ENCODE results near the gene ALDH3A1.

DNA sequence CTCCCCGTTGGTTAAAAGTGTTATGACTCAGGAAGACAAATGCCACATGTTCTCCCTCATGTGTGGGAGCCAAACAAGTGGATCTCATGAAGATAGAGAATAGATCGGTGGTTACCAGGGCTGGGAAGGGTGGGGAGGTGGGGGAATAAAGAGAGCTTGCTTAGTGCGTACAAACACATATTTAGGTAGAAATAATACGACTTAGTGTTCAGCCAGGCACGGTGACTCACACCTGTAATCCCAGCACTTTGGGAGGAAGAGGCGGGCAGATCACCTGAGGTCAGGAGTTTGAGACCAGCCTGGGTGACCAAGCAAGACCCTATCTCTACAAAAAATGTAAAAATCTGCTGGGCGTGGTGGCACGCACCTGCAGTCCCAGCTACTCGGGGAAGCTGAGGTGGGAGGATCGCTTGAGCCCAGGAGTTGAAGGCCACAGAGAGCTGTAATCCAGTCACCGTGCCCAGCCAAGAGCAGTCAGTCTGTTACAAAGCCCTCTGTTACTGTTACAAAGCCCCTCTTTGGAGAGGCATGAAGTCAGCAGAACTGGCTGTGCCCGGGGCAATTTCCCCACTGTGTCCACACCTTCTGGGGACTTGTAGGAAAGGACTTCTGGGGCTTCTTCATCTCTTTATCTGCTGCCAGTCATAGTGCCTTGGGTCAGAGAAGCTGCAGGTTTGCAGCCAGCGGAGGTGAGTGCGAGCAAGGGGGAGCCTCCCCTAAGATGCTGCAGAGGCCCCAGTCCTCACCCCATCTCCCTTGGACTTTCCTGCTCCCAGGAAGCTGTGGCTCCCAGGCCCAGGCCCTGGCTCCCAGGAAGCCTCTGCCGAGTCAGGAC is 4.3 kb upstream of the ALDH3A1 start:
- TF ChIP-seq, protein P1, sequence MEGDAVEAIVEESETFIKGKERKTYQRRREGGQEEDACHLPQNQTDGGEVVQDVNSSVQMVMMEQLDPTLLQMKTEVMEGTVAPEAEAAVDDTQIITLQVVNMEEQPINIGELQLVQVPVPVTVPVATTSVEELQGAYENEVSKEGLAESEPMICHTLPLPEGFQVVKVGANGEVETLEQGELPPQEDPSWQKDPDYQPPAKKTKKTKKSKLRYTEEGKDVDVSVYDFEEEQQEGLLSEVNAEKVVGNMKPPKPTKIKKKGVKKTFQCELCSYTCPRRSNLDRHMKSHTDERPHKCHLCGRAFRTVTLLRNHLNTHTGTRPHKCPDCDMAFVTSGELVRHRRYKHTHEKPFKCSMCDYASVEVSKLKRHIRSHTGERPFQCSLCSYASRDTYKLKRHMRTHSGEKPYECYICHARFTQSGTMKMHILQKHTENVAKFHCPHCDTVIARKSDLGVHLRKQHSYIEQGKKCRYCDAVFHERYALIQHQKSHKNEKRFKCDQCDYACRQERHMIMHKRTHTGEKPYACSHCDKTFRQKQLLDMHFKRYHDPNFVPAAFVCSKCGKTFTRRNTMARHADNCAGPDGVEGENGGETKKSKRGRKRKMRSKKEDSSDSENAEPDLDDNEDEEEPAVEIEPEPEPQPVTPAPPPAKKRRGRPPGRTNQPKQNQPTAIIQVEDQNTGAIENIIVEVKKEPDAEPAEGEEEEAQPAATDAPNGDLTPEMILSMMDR (conservative IDR thresholded peaks at IDR 0.05; ENCODE audit: low read depth in 2 of 2) = no peak
- TF ChIP-seq POLR2AphosphoS5 (IDR thresholded peaks at IDR 0.05; ENCODE audit: low read depth) (no peak), CREB1 (CRISPR knock-in tag; IDR thresholded peaks at IDR 0.05; ENCODE audit: low read depth) (no peak), EZH2phosphoT487 (IDR thresholded peaks at IDR 0.05; ENCODE audit: unreplicated experiment) (no peak), EZH2 (IDR thresholded peaks at IDR 0.05; ENCODE audit: low read depth, unreplicated experiment) (no peak), JUNB (IDR thresholded peaks at IDR 0.05; ENCODE audit: unreplicated experiment) (no peak)
- TF ChIP-seq, protein P2, sequence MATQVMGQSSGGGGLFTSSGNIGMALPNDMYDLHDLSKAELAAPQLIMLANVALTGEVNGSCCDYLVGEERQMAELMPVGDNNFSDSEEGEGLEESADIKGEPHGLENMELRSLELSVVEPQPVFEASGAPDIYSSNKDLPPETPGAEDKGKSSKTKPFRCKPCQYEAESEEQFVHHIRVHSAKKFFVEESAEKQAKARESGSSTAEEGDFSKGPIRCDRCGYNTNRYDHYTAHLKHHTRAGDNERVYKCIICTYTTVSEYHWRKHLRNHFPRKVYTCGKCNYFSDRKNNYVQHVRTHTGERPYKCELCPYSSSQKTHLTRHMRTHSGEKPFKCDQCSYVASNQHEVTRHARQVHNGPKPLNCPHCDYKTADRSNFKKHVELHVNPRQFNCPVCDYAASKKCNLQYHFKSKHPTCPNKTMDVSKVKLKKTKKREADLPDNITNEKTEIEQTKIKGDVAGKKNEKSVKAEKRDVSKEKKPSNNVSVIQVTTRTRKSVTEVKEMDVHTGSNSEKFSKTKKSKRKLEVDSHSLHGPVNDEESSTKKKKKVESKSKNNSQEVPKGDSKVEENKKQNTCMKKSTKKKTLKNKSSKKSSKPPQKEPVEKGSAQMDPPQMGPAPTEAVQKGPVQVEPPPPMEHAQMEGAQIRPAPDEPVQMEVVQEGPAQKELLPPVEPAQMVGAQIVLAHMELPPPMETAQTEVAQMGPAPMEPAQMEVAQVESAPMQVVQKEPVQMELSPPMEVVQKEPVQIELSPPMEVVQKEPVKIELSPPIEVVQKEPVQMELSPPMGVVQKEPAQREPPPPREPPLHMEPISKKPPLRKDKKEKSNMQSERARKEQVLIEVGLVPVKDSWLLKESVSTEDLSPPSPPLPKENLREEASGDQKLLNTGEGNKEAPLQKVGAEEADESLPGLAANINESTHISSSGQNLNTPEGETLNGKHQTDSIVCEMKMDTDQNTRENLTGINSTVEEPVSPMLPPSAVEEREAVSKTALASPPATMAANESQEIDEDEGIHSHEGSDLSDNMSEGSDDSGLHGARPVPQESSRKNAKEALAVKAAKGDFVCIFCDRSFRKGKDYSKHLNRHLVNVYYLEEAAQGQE (IDR thresholded peaks at IDR 0.05; ENCODE audit: unreplicated experiment) = no peak
- TF ChIP-seq, protein P3, sequence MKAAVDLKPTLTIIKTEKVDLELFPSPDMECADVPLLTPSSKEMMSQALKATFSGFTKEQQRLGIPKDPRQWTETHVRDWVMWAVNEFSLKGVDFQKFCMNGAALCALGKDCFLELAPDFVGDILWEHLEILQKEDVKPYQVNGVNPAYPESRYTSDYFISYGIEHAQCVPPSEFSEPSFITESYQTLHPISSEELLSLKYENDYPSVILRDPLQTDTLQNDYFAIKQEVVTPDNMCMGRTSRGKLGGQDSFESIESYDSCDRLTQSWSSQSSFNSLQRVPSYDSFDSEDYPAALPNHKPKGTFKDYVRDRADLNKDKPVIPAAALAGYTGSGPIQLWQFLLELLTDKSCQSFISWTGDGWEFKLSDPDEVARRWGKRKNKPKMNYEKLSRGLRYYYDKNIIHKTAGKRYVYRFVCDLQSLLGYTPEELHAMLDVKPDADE (IDR thresholded peaks at IDR 0.05) = no peak
- TF ChIP-seq, protein P4, sequence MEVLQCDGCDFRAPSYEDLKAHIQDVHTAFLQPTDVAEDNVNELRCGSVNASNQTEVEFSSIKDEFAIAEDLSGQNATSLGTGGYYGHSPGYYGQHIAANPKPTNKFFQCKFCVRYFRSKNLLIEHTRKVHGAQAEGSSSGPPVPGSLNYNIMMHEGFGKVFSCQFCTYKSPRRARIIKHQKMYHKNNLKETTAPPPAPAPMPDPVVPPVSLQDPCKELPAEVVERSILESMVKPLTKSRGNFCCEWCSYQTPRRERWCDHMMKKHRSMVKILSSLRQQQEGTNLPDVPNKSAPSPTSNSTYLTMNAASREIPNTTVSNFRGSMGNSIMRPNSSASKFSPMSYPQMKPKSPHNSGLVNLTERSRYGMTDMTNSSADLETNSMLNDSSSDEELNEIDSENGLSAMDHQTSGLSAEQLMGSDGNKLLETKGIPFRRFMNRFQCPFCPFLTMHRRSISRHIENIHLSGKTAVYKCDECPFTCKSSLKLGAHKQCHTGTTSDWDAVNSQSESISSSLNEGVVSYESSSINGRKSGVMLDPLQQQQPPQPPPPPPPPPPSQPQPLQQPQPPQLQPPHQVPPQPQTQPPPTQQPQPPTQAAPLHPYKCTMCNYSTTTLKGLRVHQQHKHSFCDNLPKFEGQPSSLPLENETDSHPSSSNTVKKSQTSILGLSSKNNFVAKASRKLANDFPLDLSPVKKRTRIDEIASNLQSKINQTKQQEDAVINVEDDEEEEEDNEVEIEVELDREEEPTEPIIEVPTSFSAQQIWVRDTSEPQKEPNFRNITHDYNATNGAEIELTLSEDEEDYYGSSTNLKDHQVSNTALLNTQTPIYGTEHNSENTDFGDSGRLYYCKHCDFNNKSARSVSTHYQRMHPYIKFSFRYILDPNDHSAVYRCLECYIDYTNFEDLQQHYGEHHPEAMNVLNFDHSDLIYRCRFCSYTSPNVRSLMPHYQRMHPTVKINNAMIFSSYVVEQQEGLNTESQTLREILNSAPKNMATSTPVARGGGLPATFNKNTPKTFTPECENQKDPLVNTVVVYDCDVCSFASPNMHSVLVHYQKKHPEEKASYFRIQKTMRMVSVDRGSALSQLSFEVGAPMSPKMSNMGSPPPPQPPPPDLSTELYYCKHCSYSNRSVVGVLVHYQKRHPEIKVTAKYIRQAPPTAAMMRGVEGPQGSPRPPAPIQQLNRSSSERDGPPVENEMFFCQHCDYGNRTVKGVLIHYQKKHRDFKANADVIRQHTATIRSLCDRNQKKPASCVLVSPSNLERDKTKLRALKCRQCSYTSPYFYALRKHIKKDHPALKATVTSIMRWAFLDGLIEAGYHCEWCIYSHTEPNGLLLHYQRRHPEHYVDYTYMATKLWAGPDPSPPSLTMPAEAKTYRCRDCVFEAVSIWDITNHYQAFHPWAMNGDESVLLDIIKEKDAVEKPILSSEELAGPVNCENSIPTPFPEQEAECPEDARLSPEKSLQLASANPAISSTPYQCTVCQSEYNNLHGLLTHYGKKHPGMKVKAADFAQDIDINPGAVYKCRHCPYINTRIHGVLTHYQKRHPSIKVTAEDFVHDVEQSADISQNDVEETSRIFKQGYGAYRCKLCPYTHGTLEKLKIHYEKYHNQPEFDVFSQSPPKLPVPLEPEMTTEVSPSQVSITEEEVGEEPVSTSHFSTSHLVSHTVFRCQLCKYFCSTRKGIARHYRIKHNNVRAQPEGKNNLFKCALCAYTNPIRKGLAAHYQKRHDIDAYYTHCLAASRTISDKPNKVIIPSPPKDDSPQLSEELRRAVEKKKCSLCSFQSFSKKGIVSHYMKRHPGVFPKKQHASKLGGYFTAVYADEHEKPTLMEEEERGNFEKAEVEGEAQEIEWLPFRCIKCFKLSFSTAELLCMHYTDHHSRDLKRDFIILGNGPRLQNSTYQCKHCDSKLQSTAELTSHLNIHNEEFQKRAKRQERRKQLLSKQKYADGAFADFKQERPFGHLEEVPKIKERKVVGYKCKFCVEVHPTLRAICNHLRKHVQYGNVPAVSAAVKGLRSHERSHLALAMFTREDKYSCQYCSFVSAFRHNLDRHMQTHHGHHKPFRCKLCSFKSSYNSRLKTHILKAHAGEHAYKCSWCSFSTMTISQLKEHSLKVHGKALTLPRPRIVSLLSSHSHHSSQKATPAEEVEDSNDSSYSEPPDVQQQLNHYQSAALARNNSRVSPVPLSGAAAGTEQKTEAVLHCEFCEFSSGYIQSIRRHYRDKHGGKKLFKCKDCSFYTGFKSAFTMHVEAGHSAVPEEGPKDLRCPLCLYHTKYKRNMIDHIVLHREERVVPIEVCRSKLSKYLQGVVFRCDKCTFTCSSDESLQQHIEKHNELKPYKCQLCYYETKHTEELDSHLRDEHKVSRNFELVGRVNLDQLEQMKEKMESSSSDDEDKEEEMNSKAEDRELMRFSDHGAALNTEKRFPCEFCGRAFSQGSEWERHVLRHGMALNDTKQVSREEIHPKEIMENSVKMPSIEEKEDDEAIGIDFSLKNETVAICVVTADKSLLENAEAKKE (CRISPR knock-in tag; IDR thresholded peaks at IDR 0.05) = no peak
